Loucy (cell line): ENCODE measurements around the gene ETFA.
A peak's percentile ranks its signal among the peaks of the same experiment; 100 is the strongest.

Experiments used
- EZH2phosphoT487 ChIP-seq: fragments of 200-600 bp; IDR thresholded peaks from 2 replicates; pipeline ENCODE4 v1.6.1; 2018; ENCODE audit warnings: antibody characterized with exemption, mild to moderate bottlenecking, moderate library complexity, borderline replicate concordance
- TF ChIP-seq, protein P1 (sequence below): fragments of 200-600 bp; sonication (generic); conservative IDR thresholded peaks from 2 replicates; pipeline ENCODE4 v1.5.1; 2014; ENCODE audit warnings: mild to moderate bottlenecking, antibody characterized with exemption, low read length

- TF ChIP-seq, protein P1, sequence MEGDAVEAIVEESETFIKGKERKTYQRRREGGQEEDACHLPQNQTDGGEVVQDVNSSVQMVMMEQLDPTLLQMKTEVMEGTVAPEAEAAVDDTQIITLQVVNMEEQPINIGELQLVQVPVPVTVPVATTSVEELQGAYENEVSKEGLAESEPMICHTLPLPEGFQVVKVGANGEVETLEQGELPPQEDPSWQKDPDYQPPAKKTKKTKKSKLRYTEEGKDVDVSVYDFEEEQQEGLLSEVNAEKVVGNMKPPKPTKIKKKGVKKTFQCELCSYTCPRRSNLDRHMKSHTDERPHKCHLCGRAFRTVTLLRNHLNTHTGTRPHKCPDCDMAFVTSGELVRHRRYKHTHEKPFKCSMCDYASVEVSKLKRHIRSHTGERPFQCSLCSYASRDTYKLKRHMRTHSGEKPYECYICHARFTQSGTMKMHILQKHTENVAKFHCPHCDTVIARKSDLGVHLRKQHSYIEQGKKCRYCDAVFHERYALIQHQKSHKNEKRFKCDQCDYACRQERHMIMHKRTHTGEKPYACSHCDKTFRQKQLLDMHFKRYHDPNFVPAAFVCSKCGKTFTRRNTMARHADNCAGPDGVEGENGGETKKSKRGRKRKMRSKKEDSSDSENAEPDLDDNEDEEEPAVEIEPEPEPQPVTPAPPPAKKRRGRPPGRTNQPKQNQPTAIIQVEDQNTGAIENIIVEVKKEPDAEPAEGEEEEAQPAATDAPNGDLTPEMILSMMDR: peak; percentile 70
- no peak for TF ChIP-seq EZH2phosphoT487
Measured at GRCh38 chr15:76235186-76235826, 76.0 kb downstream of the ETFA start.
